ENCODE measurements around the gene COG4. TPM values are rescaled to one million over a fixed set of nuclear protein-coding genes. Genes with fewer than 3 reads are reported as not detected.

COG4 gene
- total RNA-seq, 1 donor from 2014 or later = 70.8 TPM

DNA sequence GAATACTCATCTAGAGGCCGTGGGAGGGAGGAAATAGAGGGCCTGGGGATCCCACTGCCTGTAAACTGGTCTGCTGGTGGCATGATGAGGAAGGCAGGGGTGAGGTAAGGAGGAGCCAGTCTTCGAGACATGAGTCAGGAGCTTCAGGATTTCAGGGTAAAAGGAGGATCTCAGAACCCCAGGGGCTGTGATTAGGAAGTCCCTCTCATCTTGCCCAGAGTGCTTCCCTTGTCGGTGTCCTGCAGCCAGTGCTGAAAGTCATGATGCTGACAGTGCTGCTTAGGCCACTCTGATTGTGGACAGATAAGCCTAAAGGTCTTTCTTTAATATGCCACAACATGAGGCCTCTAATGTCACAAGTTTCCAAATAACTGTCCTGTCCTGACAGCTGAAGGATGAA is 29.6 kb downstream of the COG4 start:
- TF ChIP-seq, protein P1, sequence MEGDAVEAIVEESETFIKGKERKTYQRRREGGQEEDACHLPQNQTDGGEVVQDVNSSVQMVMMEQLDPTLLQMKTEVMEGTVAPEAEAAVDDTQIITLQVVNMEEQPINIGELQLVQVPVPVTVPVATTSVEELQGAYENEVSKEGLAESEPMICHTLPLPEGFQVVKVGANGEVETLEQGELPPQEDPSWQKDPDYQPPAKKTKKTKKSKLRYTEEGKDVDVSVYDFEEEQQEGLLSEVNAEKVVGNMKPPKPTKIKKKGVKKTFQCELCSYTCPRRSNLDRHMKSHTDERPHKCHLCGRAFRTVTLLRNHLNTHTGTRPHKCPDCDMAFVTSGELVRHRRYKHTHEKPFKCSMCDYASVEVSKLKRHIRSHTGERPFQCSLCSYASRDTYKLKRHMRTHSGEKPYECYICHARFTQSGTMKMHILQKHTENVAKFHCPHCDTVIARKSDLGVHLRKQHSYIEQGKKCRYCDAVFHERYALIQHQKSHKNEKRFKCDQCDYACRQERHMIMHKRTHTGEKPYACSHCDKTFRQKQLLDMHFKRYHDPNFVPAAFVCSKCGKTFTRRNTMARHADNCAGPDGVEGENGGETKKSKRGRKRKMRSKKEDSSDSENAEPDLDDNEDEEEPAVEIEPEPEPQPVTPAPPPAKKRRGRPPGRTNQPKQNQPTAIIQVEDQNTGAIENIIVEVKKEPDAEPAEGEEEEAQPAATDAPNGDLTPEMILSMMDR (IDR thresholded peaks at IDR 0.05; ENCODE audit: partially characterized antibody, unreplicated experiment) = no peak
- no peak for DNase-seq
- H3K4me1 Mint-ChIP-seq (ENCODE audit: low read depth, unreplicated experiment) = no peaks in the 10 kb centered on the region
- no peak overlapping the region for H3K27ac Mint-ChIP-seq (ENCODE audit: unreplicated experiment)
- no peak overlapping the region for H3K4me3 Mint-ChIP-seq (ENCODE audit: unreplicated experiment)
- H3K27me3 Mint-ChIP-seq (ENCODE audit: unreplicated experiment) = peaks cover 4% of the 10 kb centered on the region
- no peaks in the 10 kb centered on the region for H3K36me3 Mint-ChIP-seq (ENCODE audit: unreplicated experiment)
- peaks cover 3% of the 10 kb centered on the region for H3K9me3 Mint-ChIP-seq (ENCODE audit: unreplicated experiment)

DNA sequence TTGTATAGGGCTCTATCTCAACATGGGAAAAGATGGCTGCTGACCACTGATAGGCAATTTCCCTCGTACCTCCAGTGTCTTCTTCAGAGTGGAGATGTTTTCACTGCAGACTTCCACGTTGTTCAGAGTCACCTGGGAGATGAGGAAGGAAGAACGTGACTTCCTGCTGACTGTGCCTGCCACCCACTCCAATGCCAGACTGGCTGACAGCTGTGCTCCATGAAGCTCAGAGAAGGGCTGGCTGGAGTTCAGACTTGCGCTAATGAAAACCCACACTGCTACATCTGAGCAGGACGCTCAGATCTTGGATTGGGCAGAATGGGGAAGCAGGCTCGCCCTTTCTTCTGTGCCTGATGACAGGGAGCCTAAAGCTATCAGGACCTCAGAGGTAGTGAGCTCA is 33.1 kb downstream of the COG4 start:
- H3K4me3 Mint-ChIP-seq (ENCODE audit: unreplicated experiment) = no peak overlapping the region
- H3K36me3 Mint-ChIP-seq (ENCODE audit: unreplicated experiment) = no peaks in the 10 kb centered on the region
- DNase-seq = no peak
- TF ChIP-seq, protein P1 (IDR thresholded peaks at IDR 0.05; ENCODE audit: partially characterized antibody, unreplicated experiment) = no peak
- H3K27me3 Mint-ChIP-seq (ENCODE audit: unreplicated experiment) = no peaks in the 10 kb centered on the region
- H3K27ac Mint-ChIP-seq (ENCODE audit: unreplicated experiment) = no peak overlapping the region
- no peaks in the 10 kb centered on the region for H3K9me3 Mint-ChIP-seq (ENCODE audit: unreplicated experiment)
- no peaks in the 10 kb centered on the region for H3K4me1 Mint-ChIP-seq (ENCODE audit: low read depth, unreplicated experiment)

DNA sequence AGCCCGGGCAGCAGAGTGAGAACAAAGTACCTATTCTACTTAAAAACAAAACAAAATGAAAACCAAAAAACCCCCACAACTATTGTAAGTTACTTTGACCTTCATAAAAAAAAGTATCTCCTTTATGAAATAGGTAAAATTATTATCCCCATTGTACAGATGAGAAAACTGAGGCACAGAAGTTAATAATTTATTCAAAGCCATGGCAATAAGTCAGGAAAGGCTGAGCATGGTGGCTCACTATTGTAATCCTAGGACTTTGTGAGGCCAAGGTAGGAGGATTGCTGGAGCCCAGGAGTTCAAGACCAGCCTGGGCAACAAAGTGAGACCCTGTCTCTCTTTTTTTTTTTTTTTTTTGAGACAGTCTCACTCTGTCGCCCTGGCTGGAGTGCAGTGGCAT is 38.5 kb downstream of the COG4 start:
- no peak for DNase-seq
- Mint-ChIP-seq H3K36me3 (ENCODE audit: unreplicated experiment) (no peaks in the 10 kb centered on the region), H3K9me3 (ENCODE audit: unreplicated experiment) (no peaks in the 10 kb centered on the region), H3K4me1 (ENCODE audit: low read depth, unreplicated experiment) (no peaks in the 10 kb centered on the region), H3K4me3 (ENCODE audit: unreplicated experiment) (no peak overlapping the region), H3K27me3 (ENCODE audit: unreplicated experiment) (peaks cover 2% of the 10 kb centered on the region), H3K27ac (ENCODE audit: unreplicated experiment) (no peak overlapping the region)
- TF ChIP-seq, protein P1 (IDR thresholded peaks at IDR 0.05; ENCODE audit: partially characterized antibody, unreplicated experiment) = no peak

DNA sequence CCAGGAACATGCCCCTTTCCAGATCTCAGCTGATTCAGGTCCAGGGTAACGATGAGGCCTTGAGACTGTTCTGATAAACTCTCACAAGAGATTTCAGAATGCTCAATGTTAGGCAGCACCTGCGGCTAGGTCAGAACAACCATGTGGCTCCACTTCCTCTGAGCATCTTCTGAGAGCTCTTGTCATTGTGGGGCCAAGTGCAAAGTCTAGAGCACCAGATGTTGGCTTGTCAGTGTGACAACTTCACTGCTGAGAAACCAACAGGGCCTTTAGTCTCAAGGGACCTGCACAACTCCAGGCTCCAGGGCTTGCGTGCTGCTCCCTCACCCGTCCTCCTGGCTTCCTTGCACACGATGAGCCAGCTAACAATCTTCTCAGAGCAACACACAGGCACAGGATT is 39.9 kb downstream of the COG4 start:
- TF ChIP-seq, protein P1 (IDR thresholded peaks at IDR 0.05; ENCODE audit: partially characterized antibody, unreplicated experiment) = no peak
- Mint-ChIP-seq H3K4me3 (ENCODE audit: unreplicated experiment) (no peak overlapping the region), H3K27ac (ENCODE audit: unreplicated experiment) (no peak overlapping the region), H3K4me1 (ENCODE audit: low read depth, unreplicated experiment) (no peaks in the 10 kb centered on the region), H3K9me3 (ENCODE audit: unreplicated experiment) (no peaks in the 10 kb centered on the region), H3K27me3 (ENCODE audit: unreplicated experiment) (peaks cover 2% of the 10 kb centered on the region), H3K36me3 (ENCODE audit: unreplicated experiment) (no peaks in the 10 kb centered on the region)
- DNase-seq = no peak

DNA sequence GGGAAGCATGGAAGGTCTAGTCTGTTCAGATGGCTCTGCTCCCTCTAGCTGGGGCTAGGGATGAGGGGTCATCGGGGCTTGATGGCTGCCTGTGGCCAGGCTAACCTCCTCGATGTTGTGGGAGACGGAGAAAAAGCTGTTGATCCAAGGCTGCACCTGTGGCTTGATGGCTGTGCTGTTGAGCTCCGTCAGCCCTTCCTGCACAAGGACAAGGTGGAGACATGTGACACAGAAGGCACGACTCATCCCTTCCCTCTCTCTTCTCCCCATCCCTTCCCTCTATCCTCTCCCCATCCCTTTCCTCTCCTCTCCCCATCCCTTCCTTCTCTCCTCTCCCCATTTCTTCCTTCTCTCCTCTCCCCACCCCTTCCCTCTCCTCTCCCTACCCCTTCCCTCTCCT is 40.7 kb downstream of the COG4 start:
- H3K4me3 Mint-ChIP-seq (ENCODE audit: unreplicated experiment) = no peak overlapping the region
- no peak for DNase-seq
- no peaks in the 10 kb centered on the region for H3K36me3 Mint-ChIP-seq (ENCODE audit: unreplicated experiment)
- no peaks in the 10 kb centered on the region for H3K9me3 Mint-ChIP-seq (ENCODE audit: unreplicated experiment)
- H3K27ac Mint-ChIP-seq (ENCODE audit: unreplicated experiment) = no peak overlapping the region
- TF ChIP-seq, protein P1 (IDR thresholded peaks at IDR 0.05; ENCODE audit: partially characterized antibody, unreplicated experiment) = no peak
- H3K27me3 Mint-ChIP-seq (ENCODE audit: unreplicated experiment) = peaks cover 2% of the 10 kb centered on the region
- H3K4me1 Mint-ChIP-seq (ENCODE audit: low read depth, unreplicated experiment) = no peaks in the 10 kb centered on the region

Data from glutamatergic neuron (in vitro differentiated cells).